ENCODE data around the gene PRKCA.

PRKCA gene

GRCh38 chr17:66841744-66842143 lies 539.3 kb downstream of the PRKCA start:
- TF ChIP-seq, protein P1, sequence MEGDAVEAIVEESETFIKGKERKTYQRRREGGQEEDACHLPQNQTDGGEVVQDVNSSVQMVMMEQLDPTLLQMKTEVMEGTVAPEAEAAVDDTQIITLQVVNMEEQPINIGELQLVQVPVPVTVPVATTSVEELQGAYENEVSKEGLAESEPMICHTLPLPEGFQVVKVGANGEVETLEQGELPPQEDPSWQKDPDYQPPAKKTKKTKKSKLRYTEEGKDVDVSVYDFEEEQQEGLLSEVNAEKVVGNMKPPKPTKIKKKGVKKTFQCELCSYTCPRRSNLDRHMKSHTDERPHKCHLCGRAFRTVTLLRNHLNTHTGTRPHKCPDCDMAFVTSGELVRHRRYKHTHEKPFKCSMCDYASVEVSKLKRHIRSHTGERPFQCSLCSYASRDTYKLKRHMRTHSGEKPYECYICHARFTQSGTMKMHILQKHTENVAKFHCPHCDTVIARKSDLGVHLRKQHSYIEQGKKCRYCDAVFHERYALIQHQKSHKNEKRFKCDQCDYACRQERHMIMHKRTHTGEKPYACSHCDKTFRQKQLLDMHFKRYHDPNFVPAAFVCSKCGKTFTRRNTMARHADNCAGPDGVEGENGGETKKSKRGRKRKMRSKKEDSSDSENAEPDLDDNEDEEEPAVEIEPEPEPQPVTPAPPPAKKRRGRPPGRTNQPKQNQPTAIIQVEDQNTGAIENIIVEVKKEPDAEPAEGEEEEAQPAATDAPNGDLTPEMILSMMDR (IDR thresholded peaks at IDR 0.05; ENCODE audit: insufficient read depth, low read length, missing control alignments): no peak
- H3K4me3 ChIP-seq (ENCODE audit: low read depth, low read length): no peak overlapping the region
- POLR2A ChIA-PET: no interaction called here
- DNase-seq (ENCODE audit: low read depth, low spot score): no peak
- CTCF ChIA-PET: no interaction called here

DNA sequence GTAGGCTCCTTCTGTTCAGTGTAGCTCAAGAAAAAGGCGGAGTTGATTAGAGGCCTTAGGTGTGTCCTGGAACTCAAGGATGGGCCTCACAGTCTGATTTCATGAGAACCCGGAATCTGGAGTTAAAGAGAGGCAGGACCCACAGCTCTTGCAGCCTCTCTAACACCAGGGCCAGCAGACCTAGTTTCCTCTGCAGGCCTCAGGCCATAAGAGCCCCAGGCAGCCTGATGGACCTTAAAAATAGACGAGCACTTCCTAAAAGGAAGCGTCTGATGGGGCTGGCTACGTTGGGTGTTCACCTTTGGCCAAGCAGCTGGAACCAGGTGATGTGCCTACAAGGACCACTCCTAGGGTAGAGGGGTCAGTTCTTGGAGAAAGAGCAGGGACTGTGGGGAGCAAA lies 540.1 kb downstream of the PRKCA start:
- TF ChIP-seq, protein P1 (IDR thresholded peaks at IDR 0.05; ENCODE audit: insufficient read depth, low read length, missing control alignments): no peak
- H3K4me3 ChIP-seq (ENCODE audit: low read depth, low read length): no peak overlapping the region
- DNase-seq (ENCODE audit: low read depth, low spot score): no peak
- ChIA-PET CTCF (no interaction called here), POLR2A (no interaction called here)

GRCh38 chr17:66842959-66843358 lies 540.5 kb downstream of the PRKCA start:
- POLR2A ChIA-PET: no interaction called here
- no peak for DNase-seq (ENCODE audit: low read depth, low spot score)
- TF ChIP-seq, protein P1 (IDR thresholded peaks at IDR 0.05; ENCODE audit: insufficient read depth, low read length, missing control alignments): no peak
- CTCF ChIA-PET: no interaction called here
- no peak overlapping the region for H3K4me3 ChIP-seq (ENCODE audit: low read depth, low read length)

GRCh38 chr17:66843627-66844026 lies 541.2 kb downstream of the PRKCA start:
- ChIA-PET POLR2A (no interaction called here), CTCF (interaction anchor here (1.0 kb wide), 1 partner anchor 13 kb away, joined by 4 read pairs; no protein-coding TSS in a partner anchor)
- H3K4me3 ChIP-seq (ENCODE audit: low read depth, low read length): no peak overlapping the region
- DNase-seq (ENCODE audit: low read depth, low spot score): no peak
- TF ChIP-seq, protein P1 (IDR thresholded peaks at IDR 0.05; ENCODE audit: insufficient read depth, low read length, missing control alignments): no peak

DNA sequence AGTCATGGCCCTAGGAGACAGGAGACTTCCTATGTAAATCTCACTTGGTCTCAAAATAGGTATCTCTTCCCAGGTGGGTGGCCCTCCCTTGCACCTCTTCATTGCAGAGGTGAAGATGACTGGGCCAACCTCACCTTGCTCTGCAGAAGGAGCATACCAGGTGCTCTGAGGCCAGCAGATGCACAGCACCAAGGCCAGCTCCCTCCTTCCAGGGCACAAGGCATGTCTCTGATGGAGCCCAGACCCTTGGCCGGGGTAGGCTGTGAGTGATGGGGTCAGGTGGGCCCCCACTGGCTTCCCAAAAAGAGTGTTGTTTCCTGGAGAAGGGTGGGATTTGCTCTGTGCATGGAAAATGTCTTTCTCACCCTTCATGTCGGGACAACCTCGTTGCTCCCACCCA lies 545.3 kb downstream of the PRKCA start:
- ChIA-PET CTCF (no interaction called here), POLR2A (no interaction called here)
- no peak for DNase-seq (ENCODE audit: low read depth, low spot score)
- TF ChIP-seq, protein P1 (IDR thresholded peaks at IDR 0.05; ENCODE audit: insufficient read depth, low read length, missing control alignments): no peak
- H3K4me3 ChIP-seq (ENCODE audit: low read depth, low read length): no peak overlapping the region

GRCh38 chr17:66848496-66848895 lies 546.1 kb downstream of the PRKCA start:
- ChIA-PET CTCF (no interaction called here), POLR2A (no interaction called here)
- H3K4me3 ChIP-seq (ENCODE audit: low read depth, low read length): no peak overlapping the region
- TF ChIP-seq, protein P1 (IDR thresholded peaks at IDR 0.05; ENCODE audit: insufficient read depth, low read length, missing control alignments): no peak
- no peak for DNase-seq (ENCODE audit: low read depth, low spot score)
